Colon (tissue), 2 donors: ENCODE measurements around the gene CCDC50.

ENCODE experiments used
- FAIRE-seq: peaks from 2 replicates; lab custom pipeline; 2012; peaks lifted over from hg19 to GRCh38; lab: Jason Lieb, UNC
- donor health status: control.
- donor health status: control.

The CCDC50 gene

DNA sequence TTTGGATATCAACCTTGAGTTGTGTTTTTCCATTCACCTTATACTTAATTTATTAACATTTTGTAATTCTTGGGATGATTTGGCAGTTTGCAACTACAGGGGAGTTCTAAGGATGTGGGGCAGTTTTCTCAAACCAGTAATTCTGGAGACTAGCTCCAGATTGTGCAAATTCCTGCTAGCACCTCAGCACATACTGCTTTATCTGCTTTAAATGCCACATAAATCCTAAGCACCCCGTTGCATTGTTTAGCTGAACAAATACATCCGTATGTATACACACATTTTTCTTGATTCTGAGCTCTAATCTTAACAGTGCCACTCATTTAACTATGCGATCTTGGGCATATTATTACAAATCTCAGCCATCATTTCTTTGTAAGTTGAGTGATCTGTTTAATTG lies 18.0 kb downstream of the CCDC50 start:
- no peak for FAIRE-seq

DNA sequence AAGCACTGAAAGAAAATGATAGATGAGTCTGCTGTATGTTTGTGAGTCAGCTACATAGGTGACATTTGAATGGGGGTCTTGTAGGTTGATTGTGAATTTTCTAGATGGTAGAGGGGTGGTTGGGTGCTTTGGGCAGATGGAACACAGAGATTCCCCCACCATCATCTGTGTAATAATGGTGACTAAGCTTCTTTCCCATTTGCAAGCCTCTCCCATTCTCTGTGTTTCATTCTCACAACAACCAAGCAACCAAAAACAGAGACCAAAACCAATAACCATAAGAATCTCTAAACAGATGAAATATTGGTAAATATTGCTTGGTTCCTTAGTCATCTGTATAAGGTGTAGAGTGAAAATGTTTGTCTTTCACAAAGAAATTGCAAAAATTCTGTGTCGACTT lies 18.9 kb downstream of the CCDC50 start:
- no peak for FAIRE-seq

DNA sequence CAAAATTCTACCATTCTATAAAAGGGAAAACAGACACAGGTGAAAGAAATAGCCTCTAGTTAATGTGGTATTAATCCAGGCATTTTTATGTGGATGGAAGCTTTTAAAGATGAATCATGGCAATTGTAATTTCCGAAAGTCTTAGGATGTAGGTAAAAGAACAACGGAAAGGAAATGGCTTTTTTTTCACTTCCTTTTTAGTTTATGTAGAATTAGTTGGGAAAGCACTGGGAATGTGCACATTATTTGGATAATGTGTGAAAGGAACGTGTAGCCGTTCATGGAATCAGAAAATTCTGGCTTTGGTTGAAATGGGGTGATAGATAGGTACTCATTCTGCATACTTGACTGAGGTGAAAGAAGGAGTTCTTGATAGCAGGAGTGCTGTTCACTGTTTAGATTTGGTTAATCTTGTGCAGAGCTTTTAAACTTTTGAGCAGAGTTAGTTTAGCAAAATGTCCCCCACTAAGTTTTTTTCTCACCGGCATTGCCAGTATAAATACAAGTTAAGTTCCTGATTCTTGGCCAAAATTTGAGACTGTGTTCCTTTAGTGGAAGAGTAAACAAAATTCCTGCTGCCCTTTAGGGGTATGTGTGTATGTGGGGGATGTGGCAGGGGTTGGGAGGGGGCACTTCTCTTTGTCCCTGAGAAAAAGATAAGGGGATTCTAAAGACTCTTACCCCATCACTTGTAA lies 21.3 kb downstream of the CCDC50 start:
- FAIRE-seq: no peak

DNA sequence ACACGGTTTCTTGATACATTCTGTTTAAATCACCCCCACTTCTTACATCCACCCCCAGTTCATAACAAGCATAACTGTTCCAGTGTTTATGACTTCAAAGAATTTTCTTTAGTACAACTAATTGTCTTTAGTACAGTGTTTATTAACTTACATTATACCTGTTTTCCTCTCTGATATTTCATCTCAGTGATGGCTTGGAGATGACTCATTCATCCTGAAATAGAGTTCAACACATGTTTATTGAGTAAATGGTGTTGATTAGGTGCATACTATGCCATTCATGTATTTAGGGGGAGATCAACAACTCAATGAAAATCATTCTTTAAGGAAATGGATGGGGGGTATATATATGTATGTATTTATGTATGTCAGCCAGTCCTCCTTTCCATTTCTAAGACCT lies 22.8 kb downstream of the CCDC50 start:
- FAIRE-seq: no peak

DNA sequence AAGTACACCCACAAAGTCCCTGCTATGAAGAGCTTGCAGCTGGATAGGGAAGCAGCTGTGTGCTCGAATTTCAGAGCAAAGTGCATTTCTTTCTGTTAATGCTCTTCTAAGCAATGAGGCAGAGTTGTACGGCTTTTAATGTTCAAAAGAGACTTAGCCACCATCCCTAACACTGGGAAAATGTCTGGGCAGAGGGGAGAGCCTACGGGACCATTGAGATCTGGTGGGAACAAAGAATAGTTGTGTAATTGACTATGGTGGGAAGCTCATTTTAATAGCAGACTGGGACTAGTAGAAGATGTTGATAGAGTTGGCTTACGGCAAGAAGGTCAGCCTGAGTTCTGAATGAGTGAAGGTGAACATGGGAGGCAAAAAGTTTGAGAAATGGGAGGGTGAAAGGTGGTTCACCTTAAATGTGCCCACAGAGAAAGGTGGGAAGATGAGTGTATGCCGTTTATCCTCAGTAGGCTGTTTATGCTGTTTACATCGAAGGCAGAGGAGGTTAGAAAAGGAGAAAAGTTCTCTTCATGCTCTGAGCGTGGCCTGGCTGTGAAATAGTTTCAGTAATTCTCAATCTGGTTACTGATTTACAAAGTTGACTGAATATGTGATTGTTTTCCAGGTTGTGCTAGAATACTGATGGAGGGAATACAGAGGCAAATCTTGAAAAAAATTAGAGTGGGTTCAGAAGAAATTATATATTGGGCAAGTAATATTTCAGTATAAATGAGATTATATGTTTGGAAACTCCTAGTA lies 24.0 kb downstream of the CCDC50 start:
- no peak for FAIRE-seq

DNA sequence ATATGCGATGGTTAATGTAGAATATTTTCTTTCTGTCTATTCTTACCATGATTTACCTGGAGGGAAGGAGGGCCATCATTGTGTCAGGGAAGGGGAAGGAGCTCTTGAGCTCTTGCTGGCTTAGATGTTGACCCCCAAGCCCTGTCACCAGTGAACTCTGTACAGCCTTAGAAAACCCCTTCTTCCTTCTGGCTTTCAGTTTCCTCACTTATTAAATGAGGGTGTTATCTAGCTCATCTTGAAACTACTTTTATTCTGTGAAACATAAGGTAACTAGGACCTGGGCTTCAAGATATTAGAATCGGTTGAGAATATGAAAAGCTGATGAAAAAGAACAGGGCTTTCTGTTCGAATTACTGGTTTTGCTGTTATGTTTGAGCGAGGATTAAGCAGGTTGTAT lies 26.2 kb downstream of the CCDC50 start:
- FAIRE-seq: no peak

DNA sequence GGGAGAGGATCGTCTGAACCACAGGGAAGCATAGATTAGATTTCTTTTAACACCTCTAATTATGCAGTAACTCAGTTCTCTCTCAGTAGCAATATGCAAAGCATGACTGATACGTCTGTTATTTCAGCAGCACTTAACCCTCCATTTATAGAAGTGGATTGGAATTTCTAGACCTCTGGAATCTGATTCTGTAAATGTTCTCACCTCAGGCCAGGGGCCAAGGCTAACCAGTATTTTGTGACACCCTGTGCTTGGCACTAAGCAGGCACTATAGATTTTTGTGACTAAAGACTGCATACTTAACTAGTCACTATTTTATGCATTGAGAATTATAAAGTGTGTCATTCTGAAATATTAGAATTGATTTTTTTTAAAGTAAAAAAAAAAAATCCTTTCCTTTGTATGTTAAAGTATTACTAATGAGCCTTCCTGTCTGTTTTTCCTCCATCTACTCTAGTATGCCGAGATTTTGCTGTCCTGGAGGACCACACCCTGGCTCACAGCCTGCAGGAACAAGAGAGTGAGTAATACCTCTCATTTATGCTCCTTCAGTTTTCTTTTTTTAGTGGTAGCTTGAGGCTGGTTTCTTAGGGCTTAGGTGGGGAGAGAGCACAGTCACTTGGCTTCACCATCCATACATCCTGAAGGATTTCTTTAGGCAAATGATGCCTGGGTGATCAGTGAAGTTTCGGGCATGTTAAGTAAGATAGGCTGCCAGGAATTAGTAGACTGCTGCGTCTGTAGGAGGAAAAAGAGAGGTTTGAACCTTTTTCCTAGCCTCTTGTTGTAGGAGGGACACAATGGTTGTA lies 27.6 kb downstream of the CCDC50 start:
- no peak for FAIRE-seq

DNA sequence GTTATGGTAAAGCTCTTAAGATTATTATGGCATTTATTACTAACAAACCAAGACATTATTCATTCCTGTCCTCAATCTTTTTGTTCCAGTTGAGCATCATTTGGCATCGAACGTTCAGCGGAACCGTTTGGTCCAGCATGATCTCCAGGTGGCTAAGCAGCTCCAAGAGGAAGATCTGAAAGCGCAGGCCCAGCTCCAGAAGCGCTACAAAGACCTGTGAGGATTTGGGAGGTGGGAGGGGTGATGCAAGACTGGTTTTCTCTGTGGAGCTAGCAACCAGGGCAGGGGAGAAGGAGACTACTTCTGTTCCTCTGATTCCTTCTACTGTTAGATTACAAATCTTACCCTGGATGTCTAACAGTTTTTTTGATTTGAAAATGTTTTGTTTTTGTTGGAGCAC lies 28.7 kb downstream of the CCDC50 start:
- FAIRE-seq: no peak

DNA sequence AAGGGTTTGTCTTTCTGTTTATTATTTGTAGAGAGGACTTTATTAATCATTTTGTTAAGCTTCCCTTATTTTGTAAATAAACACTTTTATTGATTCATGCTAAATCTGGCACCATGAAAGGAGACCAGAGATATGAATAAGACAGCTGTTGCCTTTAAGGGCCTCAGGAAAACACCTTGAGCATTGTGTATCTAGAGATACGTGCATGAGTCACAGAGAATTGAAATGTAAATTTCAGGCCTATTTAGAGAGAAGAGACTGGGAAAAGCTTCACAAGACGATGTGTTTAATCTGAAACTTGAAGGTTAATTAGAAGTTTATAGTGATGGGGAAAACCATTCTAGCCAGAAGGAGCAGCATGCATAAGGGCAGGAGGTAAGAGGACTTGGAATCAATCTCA lies 29.7 kb downstream of the CCDC50 start:
- FAIRE-seq: no peak

DNA sequence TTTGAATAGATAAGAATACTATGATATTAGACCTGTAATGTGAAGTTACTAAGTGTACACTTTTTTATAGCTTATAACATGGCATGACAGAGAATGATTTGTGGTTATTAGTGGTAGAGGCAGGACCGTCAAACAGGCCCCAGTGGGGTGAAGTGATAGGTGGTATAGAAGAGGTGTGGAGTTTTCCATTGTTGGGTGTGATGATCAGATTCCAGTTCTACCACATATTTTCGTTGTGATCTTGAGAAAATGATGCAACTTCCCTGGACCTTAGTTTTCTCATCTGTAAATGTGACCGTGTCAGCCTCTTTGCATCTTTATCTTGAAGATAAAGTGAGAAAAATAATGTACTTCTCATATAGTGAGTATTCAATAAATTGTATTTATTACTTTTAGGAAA lies 31.4 kb downstream of the CCDC50 start:
- no peak for FAIRE-seq

DNA sequence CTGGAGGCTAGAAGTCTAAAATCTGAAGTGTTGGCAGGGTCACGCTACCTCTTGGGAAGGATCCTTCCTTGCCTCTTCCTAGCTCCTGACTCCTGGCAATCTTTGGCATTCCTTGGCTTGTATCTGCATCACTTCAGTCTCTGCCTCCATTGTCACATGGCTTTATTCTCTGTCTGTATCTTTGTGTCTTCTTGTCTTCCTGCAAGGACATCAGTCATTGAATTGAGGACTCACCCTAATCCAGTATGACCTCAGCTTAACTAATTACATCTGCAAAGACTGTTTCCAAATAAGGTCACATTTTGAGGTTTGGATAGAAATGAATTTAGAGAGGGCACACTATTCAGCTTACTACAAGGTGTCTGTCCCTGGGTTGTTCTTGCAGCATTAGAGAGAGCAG lies 32.3 kb downstream of the CCDC50 start:
- no peak for FAIRE-seq

DNA sequence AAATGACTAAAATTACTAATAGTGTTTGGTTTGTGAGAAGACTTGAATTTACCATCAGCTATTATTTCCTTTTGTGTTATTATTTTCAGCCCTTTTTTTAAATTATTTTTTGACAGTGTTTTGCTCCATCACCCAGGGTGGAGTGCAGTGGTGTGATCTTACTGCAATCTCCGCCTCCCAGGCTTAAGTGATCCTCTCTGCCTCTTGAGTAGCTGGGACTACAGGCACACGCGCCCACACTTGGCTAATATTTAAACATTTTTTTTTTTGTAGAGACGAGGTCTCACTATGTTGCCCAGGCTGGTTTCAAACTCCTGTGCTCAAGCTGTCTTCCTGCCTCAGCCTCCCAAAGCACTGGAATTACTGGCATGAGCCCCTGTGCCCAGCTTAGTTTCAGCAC lies 32.8 kb downstream of the CCDC50 start:
- no peak for FAIRE-seq

DNA sequence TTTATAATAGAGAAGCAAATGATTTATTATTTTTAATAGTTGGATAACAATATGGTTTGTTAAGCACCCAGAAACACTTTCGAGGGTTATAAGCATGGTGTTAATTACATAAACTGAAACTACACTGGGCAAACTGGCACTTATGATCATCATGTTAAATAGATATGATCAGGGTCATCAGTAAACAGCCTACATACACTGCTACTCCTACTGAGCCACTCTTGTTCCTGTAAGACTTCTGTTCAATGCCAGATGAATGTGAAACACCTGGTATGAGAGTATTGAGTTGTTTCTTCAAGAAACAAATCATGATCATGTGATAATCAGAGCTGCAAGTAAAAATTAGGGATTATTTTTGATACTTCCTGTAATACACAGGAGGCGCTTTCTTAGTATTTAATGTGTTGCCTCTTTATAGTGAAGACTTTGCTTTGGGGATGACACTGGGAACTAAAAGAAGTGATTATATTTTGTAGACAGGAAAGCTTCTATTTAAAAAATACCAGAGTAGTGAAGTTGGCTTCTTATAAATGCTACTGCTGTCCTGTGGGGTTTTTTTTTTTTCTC lies 33.4 kb downstream of the CCDC50 start:
- no peak for FAIRE-seq

DNA sequence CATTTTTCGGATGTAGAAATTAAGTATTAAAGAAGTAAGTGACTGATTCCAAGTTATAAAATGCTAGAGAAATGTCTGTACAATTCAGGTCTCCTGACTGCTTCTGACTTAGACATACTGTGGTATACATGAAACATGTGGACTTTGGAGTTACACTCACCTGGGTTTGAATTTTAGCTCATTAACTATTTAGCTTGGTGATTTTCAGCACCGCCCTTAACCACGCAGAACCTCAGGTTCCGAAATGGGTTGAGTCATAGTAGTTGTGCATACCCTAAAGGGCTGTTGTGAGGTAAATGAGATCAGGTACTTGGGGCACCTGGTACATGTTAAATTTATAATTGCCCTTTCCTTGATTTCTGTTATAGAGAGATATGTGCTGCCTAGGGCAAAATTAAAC lies 34.0 kb downstream of the CCDC50 start:
- no peak for FAIRE-seq

DNA sequence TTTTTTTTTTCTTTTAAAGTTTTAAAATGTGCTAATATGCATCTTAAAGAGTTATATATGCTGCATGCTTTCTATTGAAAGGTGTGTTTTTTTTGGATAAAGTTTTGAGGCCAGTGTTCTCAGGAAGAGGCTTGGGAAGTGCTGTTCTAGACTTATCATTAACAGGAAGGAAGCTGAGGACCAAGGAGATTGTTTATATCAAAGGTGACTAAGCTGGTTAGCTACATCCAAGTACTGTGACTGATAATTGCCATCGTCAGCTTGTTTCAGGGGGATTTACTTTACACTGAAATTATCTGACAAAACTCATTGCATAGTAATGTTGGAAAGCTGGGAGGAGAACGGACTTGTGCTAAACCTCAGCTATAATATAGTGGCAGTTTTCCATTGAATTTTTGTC lies 37.5 kb downstream of the CCDC50 start:
- no peak for FAIRE-seq

DNA sequence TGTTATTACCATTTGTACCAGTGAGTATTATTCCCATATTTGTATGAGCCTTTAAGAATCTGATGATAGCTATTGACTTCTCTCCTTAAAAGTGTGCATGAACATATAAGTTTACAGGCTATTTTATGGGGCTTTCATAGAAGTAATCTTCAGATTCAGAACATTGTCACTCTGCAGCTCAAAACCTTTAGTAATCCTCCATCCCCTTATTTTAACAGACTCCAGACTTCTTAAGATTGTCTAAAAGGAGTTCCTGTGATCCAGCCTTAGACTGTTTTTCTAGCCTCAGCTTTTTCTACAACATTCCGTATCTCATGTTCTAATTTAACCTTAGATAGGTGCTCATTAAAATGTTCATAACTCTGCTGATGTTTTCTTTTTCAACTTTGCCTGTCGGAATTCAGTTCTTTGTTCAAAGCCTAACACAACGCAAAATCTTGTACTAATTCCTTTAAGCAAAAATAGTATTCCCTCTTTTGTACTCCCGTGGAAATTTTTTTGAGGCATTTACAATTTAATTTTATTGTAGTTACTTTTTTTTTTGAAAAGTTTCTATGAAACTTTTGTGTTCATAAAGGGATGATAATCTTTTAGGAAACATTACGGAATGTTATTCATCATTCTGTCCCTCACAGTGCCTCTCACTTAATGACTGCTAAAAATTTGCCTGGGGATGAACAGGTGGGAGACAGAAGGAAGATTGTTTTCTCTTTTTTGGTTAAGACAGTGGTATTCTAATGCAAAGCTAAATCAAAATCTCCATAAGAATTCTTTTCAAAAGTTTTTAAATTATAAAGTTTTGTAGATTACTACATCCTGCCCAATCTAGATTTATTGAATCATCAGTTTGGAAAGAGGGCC lies 39.8 kb downstream of the CCDC50 start:
- no peak for FAIRE-seq

DNA sequence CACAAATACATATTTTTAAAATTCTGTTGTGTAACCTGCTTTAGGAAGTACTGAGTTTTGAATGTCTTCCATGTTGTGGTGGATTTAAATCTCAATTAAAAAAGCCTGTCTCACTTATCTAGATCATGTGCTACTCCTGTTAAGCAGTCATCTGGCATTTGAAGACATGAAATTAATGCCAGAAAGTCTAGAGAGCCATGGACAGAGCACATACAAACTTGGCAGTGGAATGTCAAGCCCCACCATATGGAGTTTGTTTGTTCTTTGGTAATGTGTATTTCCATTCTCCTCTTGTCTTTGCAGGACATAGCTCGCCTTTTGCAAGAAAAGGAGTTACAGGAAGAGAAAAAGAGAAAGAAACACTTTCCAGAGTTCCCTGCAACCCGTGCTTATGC lies 40.4 kb downstream of the CCDC50 start:
- no peak for FAIRE-seq

DNA sequence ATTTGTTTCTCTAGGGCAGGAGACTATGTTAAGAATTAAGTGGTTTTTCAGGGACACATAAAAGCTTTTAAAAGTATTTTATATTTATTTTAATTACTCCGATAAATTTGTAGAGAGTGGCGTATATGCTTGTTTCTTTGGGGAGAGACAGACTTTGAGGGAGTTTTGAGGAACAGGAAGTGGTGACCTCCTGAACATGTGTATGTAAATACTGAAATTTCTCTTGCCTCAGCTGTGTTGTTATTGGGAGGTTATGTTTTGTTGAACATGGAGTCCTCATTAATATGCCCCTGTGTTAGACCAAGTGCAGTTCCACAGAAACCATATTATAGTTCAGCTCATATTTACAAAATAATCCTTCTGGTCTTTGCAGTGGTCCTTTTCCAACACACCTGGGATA lies 42.9 kb downstream of the CCDC50 start:
- FAIRE-seq: no peak

DNA sequence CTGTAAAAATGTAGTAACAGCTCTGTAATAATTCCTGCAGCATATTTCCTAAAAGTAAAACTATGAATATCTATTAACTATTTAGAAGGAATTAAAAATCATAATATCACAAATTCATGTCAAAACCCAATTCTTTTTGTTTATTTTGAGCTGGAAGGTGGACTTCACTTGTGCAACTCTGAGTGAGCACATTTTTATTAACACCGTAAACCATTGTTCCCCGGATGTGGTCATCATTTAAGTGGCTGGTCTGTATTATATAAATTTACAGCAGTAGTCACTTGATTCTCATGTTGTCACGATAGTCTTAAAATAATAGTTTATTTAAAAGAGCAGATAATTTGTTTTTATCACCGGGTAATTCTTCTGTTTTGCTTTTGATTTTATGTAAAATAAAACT lies 44.1 kb downstream of the CCDC50 start:
- no peak for FAIRE-seq

DNA sequence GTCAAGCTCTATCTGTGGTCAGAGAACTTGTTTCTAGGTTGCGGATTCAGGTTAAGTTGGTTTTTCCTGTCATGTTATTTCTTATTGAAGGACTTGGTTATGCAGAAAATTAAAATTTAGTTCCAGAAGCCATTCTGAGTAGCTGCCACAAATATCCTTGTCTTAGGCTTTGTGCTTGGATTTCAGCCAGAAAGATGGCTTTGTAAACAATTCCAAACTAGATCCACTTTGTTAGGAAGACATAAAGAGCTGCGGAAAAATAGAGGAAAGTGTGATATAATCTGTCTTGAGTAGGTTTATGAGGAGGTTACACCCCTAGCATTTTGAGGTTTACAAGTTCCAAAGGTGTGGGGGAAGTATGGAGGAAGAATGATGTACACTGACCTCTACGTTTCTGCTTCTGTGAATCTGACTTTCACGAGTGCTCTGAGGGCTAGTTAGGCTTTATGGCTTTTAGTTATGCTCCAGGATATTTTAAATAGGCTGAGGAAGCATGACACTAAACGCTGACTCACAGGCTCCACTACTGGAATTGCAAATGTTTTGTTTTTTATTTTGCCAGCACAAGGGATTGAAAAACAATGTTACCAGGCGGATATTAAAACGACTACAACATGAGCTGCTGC lies 47.4 kb downstream of the CCDC50 start:
- no peak for FAIRE-seq

DNA sequence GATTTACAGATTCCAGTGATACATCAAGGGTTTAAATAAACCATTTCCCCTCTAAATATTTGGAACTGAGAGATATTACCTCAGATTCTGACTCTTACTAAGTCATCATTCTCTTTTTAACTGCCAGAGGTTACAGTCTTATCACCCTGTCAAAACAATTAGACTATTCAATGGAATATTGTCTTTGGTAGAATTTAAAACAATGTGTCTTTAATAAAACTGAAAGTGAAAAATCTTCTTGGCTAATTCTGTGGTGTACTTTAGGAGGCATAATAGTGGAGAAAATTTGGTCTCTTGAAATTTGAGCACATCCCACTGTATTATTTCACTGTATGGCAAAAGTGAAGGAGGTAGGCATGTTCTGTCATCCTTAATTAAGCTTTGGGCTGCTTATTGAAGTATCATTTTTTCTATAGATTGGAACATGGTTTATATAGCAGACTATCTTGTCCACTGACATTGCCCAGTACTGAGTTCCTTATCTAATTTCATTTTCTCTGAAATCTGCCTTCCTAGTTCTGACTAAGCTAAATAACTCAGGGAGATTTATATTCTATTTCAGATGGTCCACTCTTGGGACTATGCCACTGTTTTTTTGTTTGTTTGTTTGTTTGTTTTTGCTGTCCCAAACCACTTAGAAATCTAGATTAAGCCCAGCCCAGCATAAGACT lies 49.1 kb downstream of the CCDC50 start:
- no peak for FAIRE-seq
